NCI-H774 (cell line): ENCODE results near the gene SIK3.
A peak's percentile ranks its signal among the peaks of the same experiment; 100 is the strongest.
"Not testable (repeated sequence)": the region's sequence is repeated elsewhere in the genome, so short reads cannot be mapped to it uniquely, and the experiment has no call there.

Source experiments
- DNase-seq: peaks from one replicate; lab custom pipeline; 2025; lab: John Stamatoyannopoulos, UW

SIK3 gene

GRCh38 chr11:116838321-116839084, 259.7 kb downstream of the SIK3 start:
- DNase-seq: no peak

GRCh38 chr11:116837231-116838091, 260.8 kb downstream of the SIK3 start, which contains the start of gene APOA1:
Gene APOA1 (minus strand): TSS chr11:116837622. CDS start chr11:116837387, 235 bp downstream.
- DNase-seq: no peak

- no peak for DNase-seq
Measured at GRCh38 chr11:116836632-116836991, 261.6 kb downstream of the SIK3 start.

- DNase-seq: peak; percentile 86
Measured at GRCh38 chr11:116835791-116836631, 262.2 kb downstream of the SIK3 start.

- no peak for DNase-seq
Measured at GRCh38 chr11:116835042-116835772, 263.0 kb downstream of the SIK3 start.

- not testable (repeated sequence) for DNase-seq
Measured at GRCh38 chr11:116834535-116835041, 263.6 kb downstream of the SIK3 start.

GRCh38 chr11:116833816-116834534, 264.3 kb downstream of the SIK3 start:
- no peak for DNase-seq

GRCh38 chr11:116833491-116833815, 264.8 kb downstream of the SIK3 start:
- DNase-seq: no peak

GRCh38 chr11:116832350-116833290, 265.6 kb downstream of the SIK3 start:
- no peak for DNase-seq

- no peak for DNase-seq
Measured at GRCh38 chr11:116831790-116832349, 266.4 kb downstream of the SIK3 start.

- DNase-seq: no peak
Measured at GRCh38 chr11:116830184-116830912, 267.9 kb downstream of the SIK3 start.

GRCh38 chr11:116829525-116830183, 268.6 kb downstream of the SIK3 start, which contains the start of gene APOC3:
Gene APOC3 (plus strand): TSS chr11:116829907. CDS start chr11:116830583, 676 bp downstream.
- no peak for DNase-seq

GRCh38 chr11:116828632-116829524, 269.4 kb downstream of the SIK3 start:
- DNase-seq: no peak

GRCh38 chr11:116827461-116827860, 270.8 kb downstream of the SIK3 start:
- no peak for DNase-seq

- no peak for DNase-seq
Measured at GRCh38 chr11:116826751-116827431, 271.3 kb downstream of the SIK3 start.
